ENCODE data around the gene SCIMP. TPM values are rescaled to one million over a fixed set of nuclear protein-coding genes. Genes with fewer than 3 reads are reported as not detected.
"Not testable (repeated sequence)": the region's sequence is repeated elsewhere in the genome, so short reads cannot be mapped to it uniquely, and the experiment has no call there.

SCIMP gene
- total RNA-seq, 1 experiment from 2014 or later: 0.67 TPM

DNA sequence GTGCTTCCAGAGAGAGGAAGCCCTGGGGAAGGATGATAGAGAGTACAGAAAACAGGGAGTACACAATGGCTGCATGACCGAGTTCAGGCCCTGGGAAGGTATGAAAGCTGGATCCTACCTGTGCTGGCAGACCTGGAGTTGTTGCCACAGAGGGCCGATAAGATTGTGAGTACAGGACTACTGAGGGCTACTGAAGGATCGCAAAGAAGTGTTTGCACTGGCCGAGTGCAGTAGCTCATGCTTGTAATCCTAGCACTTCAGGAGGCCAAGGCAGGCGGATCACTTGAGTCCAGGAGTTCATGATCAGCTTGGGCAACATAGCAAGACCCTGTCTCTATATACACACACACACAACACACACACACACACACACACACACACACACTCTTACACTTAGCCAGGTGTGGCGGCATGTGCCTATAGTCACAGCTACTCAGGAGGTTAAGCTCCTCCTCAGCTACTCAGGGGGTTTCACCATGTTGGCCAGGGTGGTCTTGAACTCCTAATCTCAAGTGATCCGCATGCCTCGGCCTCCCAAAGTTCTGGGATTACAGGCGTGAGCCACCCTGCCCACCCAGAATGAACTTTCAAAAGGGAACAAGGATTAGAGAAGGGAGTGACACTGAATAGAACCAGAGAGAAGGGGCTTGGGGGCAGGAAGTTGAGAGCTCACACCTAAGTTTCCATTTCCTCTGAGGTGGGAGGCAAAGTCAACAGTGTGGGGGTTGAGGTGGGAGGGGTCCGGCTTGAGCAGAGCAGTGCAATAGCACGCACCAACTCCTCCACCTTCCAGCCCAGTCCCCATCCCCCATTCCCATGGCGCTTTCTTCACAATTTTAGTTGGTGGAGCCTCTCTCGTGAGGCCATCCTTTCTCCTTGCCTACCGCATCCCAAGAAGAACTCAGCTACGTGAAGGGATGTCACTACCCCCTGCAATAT is 7.5 kb downstream of the SCIMP start:
- DNase-seq: no peak
- Histone ChIP-seq H3K9me3 (ENCODE audit: low read length) (no peaks in the 10 kb centered on the region), H3K36me3 (ENCODE audit: insufficient read depth, low read length) (no peaks in the 10 kb centered on the region), H2AFZ (ENCODE audit: low read length) (no peak overlapping the region), H3K9me2 (replicated peaks; ENCODE audit: insufficient read depth, low read length) (no peaks in the 10 kb centered on the region), H4K20me1 (ENCODE audit: insufficient read depth, low read depth, low read length) (0 out of 2 replicates have a peak, but pooled peaks cover 4% of the 10 kb centered on the region), H3K79me2 (ENCODE audit: low read length) (no peaks in the 10 kb centered on the region), H3K4me2 (ENCODE audit: low read depth, low read length, poor library complexity, severe bottlenecking) (no peak overlapping the region), H3K4me3 (ENCODE audit: low read length) (no peak overlapping the region), H3K9ac (ENCODE audit: low read length) (no peak overlapping the region), H3K27ac (ENCODE audit: low read length) (no peak overlapping the region), H3K4me1 (ENCODE audit: low read length) (peaks cover 4% of the 10 kb centered on the region; the same call in 1 of the 2 replicates), H3K27me3 (ENCODE audit: low read length) (no peaks in the 10 kb centered on the region)

DNA sequence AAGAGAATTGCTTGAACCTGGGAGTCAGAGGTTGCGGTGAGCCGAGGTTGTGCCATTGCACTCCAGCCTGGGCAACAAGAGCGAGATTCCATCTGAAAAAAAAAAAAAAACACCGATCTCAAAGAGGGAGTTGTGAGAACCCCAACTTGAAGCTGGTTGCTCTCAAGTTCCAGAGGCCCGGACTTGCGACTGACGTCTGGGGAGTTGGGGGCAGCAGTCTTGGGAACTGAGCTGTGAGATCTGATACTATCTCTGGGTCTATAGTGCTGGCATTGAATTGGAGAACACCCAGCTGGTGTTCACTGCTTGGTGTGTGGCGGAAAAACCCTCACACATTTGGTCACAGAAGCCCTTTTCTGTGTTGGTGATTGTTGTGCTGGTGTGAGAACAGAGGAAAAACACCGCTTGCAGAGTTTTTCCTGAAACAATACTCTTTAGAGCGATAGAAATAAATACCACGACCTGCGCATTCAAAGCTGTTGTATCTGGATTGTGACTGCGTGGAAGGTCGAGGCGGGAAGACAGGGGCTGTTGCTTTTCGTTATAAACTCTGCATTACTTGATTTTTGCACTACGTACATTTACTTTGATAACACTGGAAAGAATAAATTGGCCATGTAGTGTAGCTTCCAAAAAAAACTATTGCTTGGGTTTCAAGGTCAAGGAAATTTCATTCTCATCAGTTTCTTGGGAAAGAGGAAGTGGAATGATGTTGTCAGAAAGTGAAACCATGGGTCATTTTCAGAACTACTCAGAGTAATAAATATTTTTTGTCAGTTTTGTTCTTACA is 8.8 kb downstream of the SCIMP start:
- Histone ChIP-seq H3K4me3 (ENCODE audit: low read length) (no peak overlapping the region), H3K36me3 (ENCODE audit: insufficient read depth, low read length) (no peaks in the 10 kb centered on the region), H3K27ac (ENCODE audit: low read length) (no peak overlapping the region), H2AFZ (ENCODE audit: low read length) (no peak overlapping the region), H3K9me3 (ENCODE audit: low read length) (no peaks in the 10 kb centered on the region), H3K9me2 (replicated peaks; ENCODE audit: insufficient read depth, low read length) (no peaks in the 10 kb centered on the region), H3K9ac (ENCODE audit: low read length) (no peak overlapping the region), H3K27me3 (ENCODE audit: low read length) (no peaks in the 10 kb centered on the region), H3K4me2 (ENCODE audit: low read depth, low read length, poor library complexity, severe bottlenecking) (peak overlapping the region; percentile 18), H3K79me2 (ENCODE audit: low read length) (no peaks in the 10 kb centered on the region), H3K4me1 (ENCODE audit: low read length) (peaks cover 4% of the 10 kb centered on the region; the same call in 1 of the 2 replicates), H4K20me1 (ENCODE audit: insufficient read depth, low read depth, low read length) (0 out of 2 replicates have a peak, but pooled peaks cover 4% of the 10 kb centered on the region)
- no peak for DNase-seq

DNA sequence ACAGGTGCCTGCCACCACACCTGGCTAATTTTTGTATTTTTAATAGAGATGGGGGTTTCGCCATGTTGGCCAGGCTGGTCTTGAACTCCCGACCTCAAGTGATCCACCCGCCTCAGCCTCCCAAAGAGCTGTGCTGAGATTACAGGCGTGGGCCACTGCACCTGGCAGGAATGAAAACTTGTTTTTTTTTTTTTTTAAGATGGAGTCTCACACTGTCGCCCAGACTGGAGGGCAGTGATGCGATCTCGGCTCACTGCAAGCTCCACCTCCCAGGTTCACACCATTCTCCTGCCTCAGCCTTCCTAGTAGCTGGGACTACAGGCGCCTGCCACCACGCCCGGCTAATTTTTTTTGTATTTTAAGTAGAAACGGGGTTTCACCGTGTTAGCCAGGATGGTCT is 12.7 kb downstream of the SCIMP start:
- not testable (repeated sequence) for H4K20me1 ChIP-seq (ENCODE audit: insufficient read depth, low read depth, low read length); H3K27ac ChIP-seq (ENCODE audit: low read length); H3K27me3 ChIP-seq (ENCODE audit: low read length); H3K4me3 ChIP-seq (ENCODE audit: low read length); H3K4me1 ChIP-seq (ENCODE audit: low read length); H2AFZ ChIP-seq (ENCODE audit: low read length); H3K79me2 ChIP-seq (ENCODE audit: low read length); H3K9ac ChIP-seq (ENCODE audit: low read length); H3K9me2 ChIP-seq (replicated peaks; ENCODE audit: insufficient read depth, low read length); H3K36me3 ChIP-seq (ENCODE audit: insufficient read depth, low read length); DNase-seq; H3K9me3 ChIP-seq (ENCODE audit: low read length); H3K4me2 ChIP-seq (ENCODE audit: low read depth, low read length, poor library complexity, severe bottlenecking)

DNA sequence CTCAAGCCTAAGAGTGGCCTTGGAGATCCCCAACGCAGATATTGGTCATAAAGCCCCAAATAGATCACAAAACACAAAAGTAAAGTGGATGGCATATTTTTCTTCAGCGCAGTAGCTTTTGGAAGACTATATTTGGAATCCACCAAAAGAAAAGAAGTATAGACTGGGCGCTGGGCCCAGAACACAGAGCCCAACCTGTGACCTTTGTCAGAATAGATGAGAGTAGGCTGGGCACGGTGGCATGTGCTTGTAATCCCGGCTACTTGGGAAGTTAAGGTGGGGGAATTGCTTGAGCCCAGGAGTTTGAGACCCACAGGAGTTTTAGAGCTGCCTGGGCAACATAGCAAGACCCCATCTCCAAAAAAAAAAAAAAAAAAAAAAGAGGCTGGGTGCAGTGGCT is 14.6 kb downstream of the SCIMP start:
- H3K4me2 ChIP-seq (ENCODE audit: low read depth, low read length, poor library complexity, severe bottlenecking): no peak overlapping the region
- no peaks in the 10 kb centered on the region for H4K20me1 ChIP-seq (ENCODE audit: insufficient read depth, low read depth, low read length)
- H3K4me1 ChIP-seq (ENCODE audit: low read length): no peaks in the 10 kb centered on the region
- H2AFZ ChIP-seq (ENCODE audit: low read length): no peak overlapping the region
- no peaks in the 10 kb centered on the region for H3K36me3 ChIP-seq (ENCODE audit: insufficient read depth, low read length)
- no peak overlapping the region for H3K9ac ChIP-seq (ENCODE audit: low read length)
- DNase-seq: no peak
- no peaks in the 10 kb centered on the region for H3K27me3 ChIP-seq (ENCODE audit: low read length)
- no peak overlapping the region for H3K4me3 ChIP-seq (ENCODE audit: low read length)
- no peaks in the 10 kb centered on the region for H3K9me3 ChIP-seq (ENCODE audit: low read length)
- H3K27ac ChIP-seq (ENCODE audit: low read length): no peak overlapping the region
- no peaks in the 10 kb centered on the region for H3K79me2 ChIP-seq (ENCODE audit: low read length)
- no peaks in the 10 kb centered on the region for H3K9me2 ChIP-seq (replicated peaks; ENCODE audit: insufficient read depth, low read length)

DNA sequence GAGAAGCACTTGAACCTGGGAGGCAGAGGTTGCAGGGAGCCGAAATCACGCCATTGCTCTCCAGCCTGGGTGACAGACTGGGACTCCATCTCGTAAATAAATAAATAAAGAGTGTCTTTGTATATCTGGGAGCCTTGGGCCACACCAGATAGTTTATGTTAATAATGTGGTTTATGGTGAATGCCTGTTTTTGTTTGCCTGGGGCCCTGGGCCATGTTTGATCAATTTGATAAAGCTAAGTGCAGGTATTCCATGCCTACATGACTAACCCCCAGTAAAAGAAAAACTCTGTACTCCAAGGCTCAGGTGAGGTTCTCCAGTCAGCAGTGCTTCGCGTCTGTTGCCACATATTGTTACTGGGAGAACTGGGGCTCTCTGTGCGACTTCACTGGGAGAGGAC is 15.1 kb downstream of the SCIMP start:
- no peak overlapping the region for H3K27ac ChIP-seq (ENCODE audit: low read length)
- no peaks in the 10 kb centered on the region for H3K79me2 ChIP-seq (ENCODE audit: low read length)
- H3K9me3 ChIP-seq (ENCODE audit: low read length): no peaks in the 10 kb centered on the region
- H3K36me3 ChIP-seq (ENCODE audit: insufficient read depth, low read length): no peaks in the 10 kb centered on the region
- H3K9me2 ChIP-seq (replicated peaks; ENCODE audit: insufficient read depth, low read length): no peaks in the 10 kb centered on the region
- no peak for DNase-seq
- H3K4me1 ChIP-seq (ENCODE audit: low read length): no peaks in the 10 kb centered on the region
- H3K4me2 ChIP-seq (ENCODE audit: low read depth, low read length, poor library complexity, severe bottlenecking): no peak overlapping the region
- H3K9ac ChIP-seq (ENCODE audit: low read length): no peak overlapping the region
- no peaks in the 10 kb centered on the region for H3K27me3 ChIP-seq (ENCODE audit: low read length)
- no peak overlapping the region for H2AFZ ChIP-seq (ENCODE audit: low read length)
- H4K20me1 ChIP-seq (ENCODE audit: insufficient read depth, low read depth, low read length): no peaks in the 10 kb centered on the region
- H3K4me3 ChIP-seq (ENCODE audit: low read length): no peak overlapping the region

DNA sequence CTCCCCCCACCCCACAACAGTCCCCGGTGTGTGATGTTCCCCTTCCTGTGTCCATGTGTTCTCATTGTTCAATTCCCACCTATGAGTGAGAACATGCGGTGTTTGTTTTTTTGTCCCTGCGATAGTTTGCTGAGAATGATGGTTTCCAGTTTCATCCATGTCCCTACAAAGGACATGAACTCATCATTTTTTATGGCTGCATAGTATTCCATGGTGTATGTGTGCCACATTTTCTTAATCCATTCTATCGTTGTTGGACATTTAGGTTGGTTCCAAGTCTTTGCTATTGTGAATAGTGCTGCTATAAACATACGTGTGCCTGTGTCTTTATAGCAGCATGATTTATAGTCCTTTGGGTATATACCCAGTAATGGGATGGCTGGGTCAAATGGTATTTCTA is 17.1 kb downstream of the SCIMP start:
- not testable (repeated sequence) for H3K9me3 ChIP-seq (ENCODE audit: low read length); H3K27ac ChIP-seq (ENCODE audit: low read length); H3K79me2 ChIP-seq (ENCODE audit: low read length); H3K9me2 ChIP-seq (replicated peaks; ENCODE audit: insufficient read depth, low read length); H3K4me1 ChIP-seq (ENCODE audit: low read length); H3K36me3 ChIP-seq (ENCODE audit: insufficient read depth, low read length); DNase-seq; H3K9ac ChIP-seq (ENCODE audit: low read length); H3K4me3 ChIP-seq (ENCODE audit: low read length); H4K20me1 ChIP-seq (ENCODE audit: insufficient read depth, low read depth, low read length); H3K27me3 ChIP-seq (ENCODE audit: low read length); H3K4me2 ChIP-seq (ENCODE audit: low read depth, low read length, poor library complexity, severe bottlenecking); H2AFZ ChIP-seq (ENCODE audit: low read length)

DNA sequence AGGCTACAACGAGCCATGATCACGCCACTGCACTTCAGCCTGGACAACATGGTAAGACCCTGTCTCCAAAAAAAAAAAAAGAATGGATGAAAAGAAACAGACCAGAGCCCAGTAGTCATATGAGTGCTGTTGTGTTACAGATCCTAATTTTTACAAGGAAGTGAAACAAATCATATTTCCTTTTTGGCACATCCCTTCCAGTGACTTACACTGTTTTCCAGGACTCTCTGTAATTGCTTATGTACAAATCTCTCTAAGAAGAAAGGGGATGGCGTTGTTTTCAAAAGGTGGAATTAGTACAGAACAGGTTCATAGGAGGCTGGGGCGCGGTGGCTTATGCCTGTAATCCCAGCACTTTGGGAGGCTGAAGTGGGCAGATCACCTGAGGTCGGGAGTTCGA is 23.2 kb downstream of the SCIMP start:
- DNase-seq: no peak
- no peak overlapping the region for H3K4me3 ChIP-seq (ENCODE audit: low read length)
- no peak overlapping the region for H3K9ac ChIP-seq (ENCODE audit: low read length)
- no peaks in the 10 kb centered on the region for H3K9me3 ChIP-seq (ENCODE audit: low read length)
- H3K9me2 ChIP-seq (replicated peaks; ENCODE audit: insufficient read depth, low read length): no peaks in the 10 kb centered on the region
- no peak overlapping the region for H3K4me2 ChIP-seq (ENCODE audit: low read depth, low read length, poor library complexity, severe bottlenecking)
- H3K79me2 ChIP-seq (ENCODE audit: low read length): no peaks in the 10 kb centered on the region
- no peaks in the 10 kb centered on the region for H3K27me3 ChIP-seq (ENCODE audit: low read length)
- H2AFZ ChIP-seq (ENCODE audit: low read length): no peak overlapping the region
- no peaks in the 10 kb centered on the region for H3K36me3 ChIP-seq (ENCODE audit: insufficient read depth, low read length)
- H3K4me1 ChIP-seq (ENCODE audit: low read length): no peaks in the 10 kb centered on the region; the same call in 1 of the 2 replicates
- no peak overlapping the region for H3K27ac ChIP-seq (ENCODE audit: low read length)
- no peaks in the 10 kb centered on the region for H4K20me1 ChIP-seq (ENCODE audit: insufficient read depth, low read depth, low read length)

DNA sequence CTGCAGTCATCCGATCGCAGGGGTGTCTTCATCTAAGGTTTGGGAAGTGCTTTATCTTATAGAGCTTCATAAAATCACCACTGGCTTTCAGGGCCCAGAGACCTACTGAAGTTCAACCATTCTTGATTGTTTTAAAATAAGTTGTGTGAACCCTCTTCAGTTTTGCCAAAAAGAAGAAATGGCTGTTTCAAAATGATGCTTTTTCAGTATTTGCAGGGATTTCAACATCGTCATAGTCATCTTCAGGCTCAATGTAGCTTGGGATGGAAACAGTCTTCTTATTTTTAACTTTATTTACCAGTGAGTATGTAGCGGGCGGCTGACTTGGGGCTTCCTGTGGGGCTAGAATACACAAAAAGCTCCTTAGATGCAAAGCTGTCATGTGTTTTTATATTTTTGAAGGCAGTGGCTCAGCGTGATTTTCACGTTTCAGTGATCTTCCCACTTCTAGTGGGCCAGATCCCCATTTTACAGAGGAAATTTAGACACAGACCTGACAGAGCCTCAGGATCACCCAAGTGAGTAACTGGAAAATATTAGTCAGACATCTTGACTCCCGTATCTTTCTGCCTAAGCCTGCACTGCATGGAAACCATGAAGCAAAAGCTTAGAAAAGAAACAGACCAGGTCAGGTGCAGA is 23.9 kb downstream of the SCIMP start:
- H3K9me3 ChIP-seq (ENCODE audit: low read length): no peaks in the 10 kb centered on the region
- H2AFZ ChIP-seq (ENCODE audit: low read length): no peak overlapping the region
- no peaks in the 10 kb centered on the region for H4K20me1 ChIP-seq (ENCODE audit: insufficient read depth, low read depth, low read length)
- H3K27ac ChIP-seq (ENCODE audit: low read length): no peak overlapping the region
- no peaks in the 10 kb centered on the region for H3K36me3 ChIP-seq (ENCODE audit: insufficient read depth, low read length)
- H3K4me3 ChIP-seq (ENCODE audit: low read length): no peak overlapping the region
- H3K4me1 ChIP-seq (ENCODE audit: low read length): no peaks in the 10 kb centered on the region; the same call in 1 of the 2 replicates
- no peak overlapping the region for H3K9ac ChIP-seq (ENCODE audit: low read length)
- DNase-seq: no peak
- no peaks in the 10 kb centered on the region for H3K27me3 ChIP-seq (ENCODE audit: low read length)
- H3K9me2 ChIP-seq (replicated peaks; ENCODE audit: insufficient read depth, low read length): no peaks in the 10 kb centered on the region
- no peaks in the 10 kb centered on the region for H3K79me2 ChIP-seq (ENCODE audit: low read length)
- H3K4me2 ChIP-seq (ENCODE audit: low read depth, low read length, poor library complexity, severe bottlenecking): no peak overlapping the region

Data from Karpas-422 (cell line).